Skin epidermis (tissue), 12 donors: ENCODE data around the gene BANP.
"Not testable (repeated sequence)": the region's sequence is repeated elsewhere in the genome, so short reads cannot be mapped to it uniquely, and the experiment has no call there.

Experiments used
- H3K27ac ChIP-seq, 21 experiments: fragments of 200-600 bp; sonication (generic) in 11 of 21; one replicate each; pipeline ENCODE4 v1.5.0; 2020; ENCODE audit warnings: mild to moderate bottlenecking in 3 of 21, inconsistent platforms in 2 of 21, moderate library complexity in 2 of 21
- H3K4me3 ChIP-seq, 7 experiments: fragments of 200-600 bp; sonication (generic) in 2 of 7; one replicate each; pipeline ENCODE4 v1.5.0; 2020; ENCODE audit warnings: inconsistent platforms in 2 of 7, mild to moderate bottlenecking in 2 of 7, moderate library complexity in 1 of 7

BANP gene, protein sequence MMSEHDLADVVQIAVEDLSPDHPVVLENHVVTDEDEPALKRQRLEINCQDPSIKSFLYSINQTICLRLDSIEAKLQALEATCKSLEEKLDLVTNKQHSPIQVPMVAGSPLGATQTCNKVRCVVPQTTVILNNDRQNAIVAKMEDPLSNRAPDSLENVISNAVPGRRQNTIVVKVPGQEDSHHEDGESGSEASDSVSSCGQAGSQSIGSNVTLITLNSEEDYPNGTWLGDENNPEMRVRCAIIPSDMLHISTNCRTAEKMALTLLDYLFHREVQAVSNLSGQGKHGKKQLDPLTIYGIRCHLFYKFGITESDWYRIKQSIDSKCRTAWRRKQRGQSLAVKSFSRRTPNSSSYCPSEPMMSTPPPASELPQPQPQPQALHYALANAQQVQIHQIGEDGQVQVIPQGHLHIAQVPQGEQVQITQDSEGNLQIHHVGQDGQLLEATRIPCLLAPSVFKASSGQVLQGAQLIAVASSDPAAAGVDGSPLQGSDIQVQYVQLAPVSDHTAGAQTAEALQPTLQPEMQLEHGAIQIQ

DNA sequence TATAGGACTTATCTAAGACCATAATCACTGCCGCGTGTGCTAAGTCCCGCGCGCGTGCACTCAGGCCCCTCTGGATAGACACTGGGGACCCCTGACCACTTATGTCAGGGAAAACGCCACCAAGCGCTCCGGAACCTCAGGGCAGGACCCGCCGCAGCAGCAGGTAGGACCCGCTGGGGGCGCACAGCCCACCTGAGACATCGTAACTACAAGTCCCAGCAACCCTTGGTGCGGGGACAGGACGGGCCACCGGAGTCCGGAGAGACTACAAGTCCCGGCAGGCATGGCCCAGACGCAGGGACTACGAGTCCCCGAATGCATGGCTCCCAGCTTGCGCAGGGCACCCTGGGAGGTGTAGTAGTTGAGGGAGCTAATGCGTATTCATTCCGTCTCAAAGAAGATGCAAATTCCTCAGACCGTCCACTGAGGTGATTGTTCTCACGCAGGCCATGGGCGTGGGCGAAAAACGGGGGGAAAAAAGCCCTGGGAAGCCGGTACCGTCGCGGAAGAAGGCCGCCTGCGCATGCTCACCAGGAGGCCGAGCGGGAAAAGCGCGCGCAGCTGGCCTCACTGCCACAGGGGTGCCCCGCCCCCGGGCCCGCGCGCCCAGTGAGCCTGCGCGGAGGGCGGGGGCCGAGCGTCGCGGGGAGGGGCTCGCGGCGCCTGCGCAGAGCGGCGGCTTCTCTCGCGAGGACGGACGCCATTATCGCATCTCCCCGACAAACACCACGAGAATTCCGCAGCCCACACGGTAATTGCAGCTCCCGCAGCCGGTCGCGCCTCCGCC is at the start of gene BANP:
TSS of gene BANP (plus strand) at position 670 of the 787 bp plus-strand sequence. CDS start 23,682 bp downstream, outside the sequence.
- H3K27ac ChIP-seq, result peak within 1 kb of the TSS; percentile 90 to 100 (median 99)
- H3K4me3 ChIP-seq, result peak within 1 kb of the TSS; percentile 55 to 98 (median 88)

DNA sequence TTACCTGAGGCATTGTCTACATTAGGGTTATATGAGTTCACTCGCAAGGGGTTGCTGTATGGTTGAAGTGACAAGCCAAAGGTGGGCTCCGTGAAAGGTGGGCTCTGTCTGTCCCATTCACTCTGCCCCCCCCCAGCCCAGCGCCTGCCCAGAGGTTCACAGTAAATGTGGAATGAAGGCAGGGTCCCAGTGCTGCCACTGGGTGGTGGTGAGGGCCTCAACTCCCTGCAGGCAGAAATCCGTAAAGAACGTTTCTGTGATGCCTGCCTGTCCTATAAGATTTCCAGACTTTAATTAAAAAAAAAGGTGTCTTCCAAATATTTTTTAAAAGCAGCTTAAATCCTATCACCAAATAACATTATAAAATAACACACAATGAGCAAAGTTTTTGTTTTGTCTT is 46.3 kb upstream of the BANP start:
- not testable (repeated sequence) for H3K4me3 ChIP-seq, H3K27ac ChIP-seq

DNA sequence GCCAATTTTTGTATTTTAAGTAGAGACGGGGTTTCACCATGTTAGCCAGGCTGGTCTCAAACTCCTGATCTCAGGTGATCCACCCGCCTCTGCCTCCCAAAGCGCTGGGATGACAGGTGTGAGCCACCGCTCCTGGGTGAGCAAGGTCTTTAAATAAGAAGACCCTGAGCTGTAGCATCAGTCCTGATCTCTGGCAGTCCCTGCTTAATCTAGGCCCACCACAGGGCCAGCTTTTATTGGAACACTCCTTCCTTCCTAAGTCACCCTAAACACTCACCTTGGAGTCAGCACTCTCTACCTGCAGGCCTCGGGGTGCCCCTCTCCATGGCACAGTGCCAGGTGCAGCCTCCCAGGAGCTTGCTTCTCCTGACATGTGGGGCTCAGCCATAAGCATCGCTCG is 45.7 kb upstream of the BANP start:
- H3K4me3 ChIP-seq, result not testable (repeated sequence)

DNA sequence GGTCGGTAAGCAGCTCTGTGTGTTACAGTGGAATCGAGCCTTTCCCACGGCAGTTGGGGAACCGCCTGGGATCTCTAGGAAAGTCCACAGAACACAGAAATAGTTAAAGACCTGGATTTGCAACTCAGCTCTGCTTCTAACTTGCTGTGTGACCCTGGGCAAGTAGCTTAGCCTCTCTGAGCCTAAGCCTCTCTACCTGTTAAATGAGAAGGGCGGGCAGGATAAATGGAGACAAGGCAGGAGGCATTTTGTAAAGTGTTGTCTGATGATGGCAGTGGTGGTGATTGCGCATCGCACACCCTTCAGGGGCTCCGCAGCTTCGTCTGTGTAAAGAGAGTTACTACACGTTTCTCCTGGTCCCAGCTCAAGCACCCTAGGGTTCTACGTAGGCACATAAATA is 43.1 kb upstream of the BANP start:
- not testable (repeated sequence) for H3K4me3 ChIP-seq

More for the DNA sequence above, 45.7 kb upstream of the BANP start:
- H3K27ac ChIP-seq, result not testable (repeated sequence)

DNA sequence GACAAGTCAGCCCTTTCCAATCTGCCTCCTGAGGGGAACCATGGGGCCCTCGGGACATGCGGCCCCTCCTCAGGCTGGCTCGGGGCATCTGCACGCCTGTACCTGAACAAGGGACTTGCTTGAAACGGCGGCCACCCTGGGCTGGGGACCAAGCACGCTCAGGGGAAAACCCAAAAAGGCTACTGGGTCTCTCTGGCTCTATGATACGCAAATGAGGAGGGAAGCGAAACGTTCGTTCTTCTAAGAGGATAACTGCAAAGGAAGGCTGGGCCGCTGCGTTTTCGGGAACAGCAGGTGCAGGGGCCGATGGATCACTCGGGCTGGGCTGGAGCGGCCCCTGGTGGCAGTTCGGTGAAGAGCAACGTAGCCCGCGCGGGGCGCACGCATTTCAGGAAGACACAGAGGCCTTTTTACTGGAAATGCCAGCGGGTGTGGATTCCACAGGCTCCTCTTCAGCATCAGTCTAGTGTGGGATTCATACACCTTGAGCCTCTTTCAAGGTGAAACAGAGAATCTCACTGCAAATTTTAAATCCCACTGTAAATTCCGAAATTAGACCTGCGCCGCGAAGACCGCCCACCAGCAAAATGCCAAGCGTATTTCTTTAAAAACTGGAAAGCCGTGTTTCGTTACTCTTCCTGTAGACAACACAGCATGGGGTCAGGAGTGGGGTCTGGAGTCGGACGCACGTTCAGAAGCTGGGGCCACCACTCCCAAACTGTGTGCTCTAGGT is 41.9 kb upstream of the BANP start:
- not testable (repeated sequence) for H3K27ac ChIP-seq, H3K4me3 ChIP-seq

More for the DNA sequence above, 43.1 kb upstream of the BANP start:
- not testable (repeated sequence) for H3K27ac ChIP-seq

DNA sequence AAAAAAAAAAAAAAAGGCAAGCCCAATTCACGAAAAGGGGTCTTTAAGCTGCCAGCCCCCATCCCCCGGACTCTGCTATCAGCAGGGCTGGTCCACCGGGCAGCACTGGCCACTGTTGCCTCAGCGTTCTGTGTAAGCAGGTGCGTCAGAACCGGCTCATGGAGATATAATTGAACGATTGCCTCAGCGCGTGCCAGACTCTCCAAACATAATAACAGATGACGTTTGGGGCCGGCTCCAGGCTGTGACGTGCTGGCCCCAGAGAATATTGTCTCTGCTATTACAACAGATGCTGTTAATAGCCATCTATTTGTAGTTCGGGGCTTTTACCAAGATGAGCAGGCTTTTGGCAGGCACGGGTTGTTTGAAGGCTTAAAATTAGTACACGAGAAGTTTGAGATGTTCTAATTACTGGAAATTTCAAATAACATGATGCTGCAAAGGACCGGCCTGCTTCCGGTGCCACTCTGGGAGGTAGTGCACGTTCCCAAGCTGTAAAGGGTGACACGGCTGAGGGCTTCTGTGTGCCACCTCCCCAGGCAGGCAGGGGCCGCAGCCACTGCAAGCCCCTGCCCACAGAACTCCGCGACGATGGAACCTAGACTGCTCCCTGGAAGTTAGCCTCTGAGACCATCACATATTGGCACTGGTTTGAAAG is 40.0 kb upstream of the BANP start:
- H3K27ac ChIP-seq, result peak overlapping the region in 1 of 21 experiments; percentile 38
- H3K4me3 ChIP-seq, result not testable (repeated sequence)

DNA sequence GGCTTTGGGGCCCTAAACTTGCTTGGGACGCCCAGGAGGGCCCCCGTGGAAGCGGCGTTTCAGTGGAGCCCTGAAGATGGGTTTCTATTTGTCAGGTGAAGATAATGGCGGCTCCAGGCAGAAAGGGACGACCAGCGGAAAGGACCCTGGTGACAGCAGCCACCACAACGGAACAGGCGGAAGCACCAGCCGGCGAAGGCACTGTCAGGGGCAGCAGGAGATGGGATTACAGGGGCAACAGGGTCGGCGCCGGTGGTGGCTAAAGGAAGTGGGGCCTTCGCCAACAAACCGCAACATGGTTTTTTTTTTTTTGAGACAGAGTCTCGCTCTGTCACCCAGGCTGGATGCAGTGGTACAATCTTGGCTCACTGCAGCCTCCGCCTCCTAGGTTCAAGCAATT is 38.5 kb upstream of the BANP start:
- H3K27ac ChIP-seq, H3K4me3 ChIP-seq: not testable (repeated sequence)

DNA sequence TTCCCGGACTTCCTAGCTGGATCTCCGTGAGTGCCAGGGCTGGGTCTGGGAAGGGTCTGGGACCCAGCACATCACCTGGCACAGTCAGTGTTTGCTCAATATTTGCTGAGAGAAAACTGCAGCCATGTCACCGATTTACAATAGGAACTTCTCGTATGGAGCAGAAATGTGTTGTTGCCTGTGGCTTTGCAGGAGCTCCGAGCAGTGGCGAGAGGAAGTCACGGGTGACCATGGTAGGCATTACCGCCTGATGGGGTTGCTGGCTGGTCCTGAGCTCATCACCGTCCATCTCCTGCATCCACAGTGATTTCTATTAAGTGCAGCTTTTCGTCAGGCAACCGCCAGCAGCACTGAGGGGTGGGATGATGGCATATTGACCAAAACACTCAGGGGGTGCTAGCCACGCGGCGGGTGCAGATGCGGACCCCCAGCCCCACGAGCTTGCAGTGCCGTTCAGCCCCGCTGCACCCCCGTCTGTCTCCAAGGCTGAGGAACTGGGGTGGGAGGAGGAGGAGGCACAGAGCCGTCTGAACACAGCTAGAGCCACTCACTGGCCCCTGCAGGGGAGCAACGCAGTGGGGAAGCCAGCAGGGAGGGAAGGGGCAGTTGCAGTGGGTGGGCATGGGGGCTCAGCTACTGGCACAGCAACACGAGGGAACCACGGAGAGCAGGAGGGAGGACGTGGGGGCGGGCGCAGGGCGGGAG is 37.1 kb upstream of the BANP start:
- not testable (repeated sequence) for H3K4me3 ChIP-seq, H3K27ac ChIP-seq

DNA sequence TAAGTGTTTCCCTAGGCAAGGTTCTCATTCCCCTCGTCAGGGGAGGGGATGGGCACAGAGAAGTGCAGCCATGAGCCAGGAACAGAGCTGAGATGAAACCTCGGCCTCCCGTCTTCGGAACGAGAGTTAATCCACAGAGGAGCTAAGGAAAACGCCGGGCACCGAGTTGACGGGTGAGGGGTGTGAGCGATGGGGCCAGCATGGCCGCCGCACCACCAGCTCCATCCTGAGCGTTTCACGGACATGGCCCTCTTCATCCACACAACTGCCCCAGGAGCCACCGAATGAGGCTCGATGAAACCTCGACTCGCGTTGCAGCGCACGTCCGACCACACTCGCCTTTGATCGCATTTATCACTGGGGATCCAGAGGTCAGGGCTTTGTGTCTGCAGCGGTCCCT is 36.4 kb upstream of the BANP start:
- no peak overlapping the region for H3K4me3 ChIP-seq
- no peak overlapping the region for H3K27ac ChIP-seq

DNA sequence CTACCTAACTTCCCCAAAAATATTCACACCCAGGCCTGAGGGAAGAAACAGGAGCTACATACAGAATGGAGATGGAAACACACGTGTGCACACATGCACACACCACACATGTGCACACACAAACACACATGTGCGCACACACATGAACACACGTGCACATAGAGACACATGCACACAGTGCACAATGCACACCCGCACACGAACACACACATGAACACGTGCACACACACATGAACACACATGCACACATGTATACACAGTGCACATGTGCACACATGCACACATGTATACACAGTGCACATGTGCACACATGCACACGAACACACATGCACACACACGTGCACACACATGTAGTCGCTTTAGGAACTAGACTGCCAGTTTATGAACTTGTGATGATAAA is 33.7 kb upstream of the BANP start:
- peak overlapping the region in 1 of 21 experiments; percentile 71 for H3K27ac ChIP-seq

DNA sequence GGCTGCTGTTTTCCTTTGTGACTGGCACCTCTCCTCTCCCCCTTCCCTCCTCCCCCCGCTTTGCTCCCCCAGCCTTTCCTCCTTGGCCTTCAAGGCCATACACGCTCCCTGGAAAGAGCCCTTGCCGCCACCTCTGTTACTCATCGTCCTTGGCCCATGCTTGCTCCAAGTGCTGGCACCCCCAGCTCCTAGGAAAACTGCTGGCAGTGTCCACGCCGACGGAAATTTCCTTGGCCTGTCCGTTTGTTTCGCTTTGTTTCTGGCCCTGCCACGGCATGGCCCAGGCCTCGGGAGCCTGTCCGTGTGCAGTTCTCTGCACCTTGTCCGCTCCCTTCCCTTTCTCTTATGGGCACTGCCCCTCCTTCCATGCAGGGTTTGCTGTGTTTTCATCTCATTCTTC is 32.9 kb upstream of the BANP start:
- Histone ChIP-seq H3K27ac (peak overlapping the region in 12 of 21 experiments; percentile 5 to 81 (median 45)), H3K4me3 (no peak overlapping the region)

More for the DNA sequence above, 33.7 kb upstream of the BANP start:
- H3K4me3 ChIP-seq, result no peak overlapping the region

DNA sequence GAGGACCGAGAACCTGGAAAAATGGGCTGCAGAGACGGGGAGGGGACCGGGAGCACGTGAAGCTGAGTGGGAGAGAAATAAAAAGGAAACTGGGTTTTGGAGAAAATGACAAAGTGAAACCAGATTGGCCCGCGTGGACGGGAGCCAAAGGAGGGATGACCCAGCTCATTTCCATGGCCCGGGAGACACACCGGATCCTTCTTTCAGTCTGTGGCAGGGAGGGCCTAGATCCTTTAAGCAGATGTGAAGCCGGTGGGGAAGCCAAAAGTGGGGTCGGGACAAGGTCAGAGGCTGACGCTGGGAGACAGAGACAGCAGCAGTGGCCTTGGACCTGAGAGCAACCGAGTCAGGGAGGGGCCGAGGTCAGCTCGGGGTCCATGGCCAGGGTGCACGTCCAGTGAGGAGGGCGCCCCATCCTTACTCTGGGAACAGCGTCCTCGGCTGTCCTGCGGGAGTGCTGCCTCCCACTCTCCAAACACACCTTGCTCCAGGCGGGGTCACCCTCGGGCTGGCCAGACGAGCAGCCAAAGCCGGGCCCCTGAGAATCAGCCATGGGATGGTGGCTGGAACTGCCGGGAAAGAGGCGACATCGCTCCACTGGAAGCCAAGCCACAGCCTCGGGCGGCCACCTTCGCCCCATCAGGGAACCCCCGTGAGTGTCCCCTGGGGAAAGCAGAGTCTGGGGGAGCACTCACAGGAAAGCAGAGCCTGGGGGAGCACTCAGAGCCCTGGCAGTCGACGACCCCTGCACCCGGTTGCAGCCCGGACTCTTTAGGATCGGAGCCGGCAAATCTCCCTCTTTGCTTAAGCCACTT is 32.2 kb upstream of the BANP start:
- peak overlapping the region in 9 of 21 experiments; percentile 20 to 81 (median 40) for H3K27ac ChIP-seq
- no peak overlapping the region for H3K4me3 ChIP-seq

DNA sequence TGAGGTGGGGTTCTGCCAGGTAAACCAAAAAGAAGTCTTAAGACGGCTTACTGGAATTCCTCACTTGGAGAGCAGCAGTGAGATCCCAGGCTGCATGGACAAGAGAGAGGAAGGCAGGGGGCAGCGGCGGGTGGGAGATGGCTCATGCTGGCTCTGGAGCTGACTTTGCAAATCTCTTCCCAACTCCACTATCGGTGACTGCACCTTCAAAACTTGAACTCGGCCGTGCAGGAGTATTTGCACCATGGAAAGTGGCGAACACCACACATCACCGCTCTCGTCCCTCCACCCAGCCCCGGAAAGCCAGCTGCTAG is 31.6 kb upstream of the BANP start:
- H3K27ac ChIP-seq, result peak overlapping the region in 1 of 21 experiments; percentile 12
- no peak overlapping the region for H3K4me3 ChIP-seq

DNA sequence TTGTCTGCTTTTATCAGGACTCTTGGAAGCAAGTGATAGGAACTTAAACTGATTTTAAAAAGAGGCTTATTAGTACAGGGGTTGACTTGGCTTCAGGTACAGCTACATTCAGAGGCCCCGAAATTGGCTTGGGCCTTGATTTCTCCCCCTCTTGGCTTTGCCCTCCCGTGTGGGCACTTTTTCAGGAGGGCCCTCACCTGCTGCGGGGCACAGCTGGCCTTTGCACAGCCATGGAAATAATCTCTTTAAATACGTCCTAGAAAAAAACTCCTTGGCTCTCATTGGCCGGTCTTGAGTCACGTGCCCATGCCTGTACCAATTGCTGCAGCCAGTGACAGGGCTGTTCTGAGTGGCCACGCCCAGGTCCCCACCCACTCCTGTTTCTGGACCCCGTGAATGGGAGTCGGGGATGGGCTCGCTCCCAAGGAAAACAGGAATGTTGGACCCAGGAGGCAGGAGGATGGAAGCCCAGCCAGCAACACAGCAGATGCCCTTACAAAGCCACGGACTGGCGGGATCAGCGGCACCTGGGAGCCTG is 29.9 kb upstream of the BANP start:
- H3K27ac ChIP-seq, result no peak overlapping the region

DNA sequence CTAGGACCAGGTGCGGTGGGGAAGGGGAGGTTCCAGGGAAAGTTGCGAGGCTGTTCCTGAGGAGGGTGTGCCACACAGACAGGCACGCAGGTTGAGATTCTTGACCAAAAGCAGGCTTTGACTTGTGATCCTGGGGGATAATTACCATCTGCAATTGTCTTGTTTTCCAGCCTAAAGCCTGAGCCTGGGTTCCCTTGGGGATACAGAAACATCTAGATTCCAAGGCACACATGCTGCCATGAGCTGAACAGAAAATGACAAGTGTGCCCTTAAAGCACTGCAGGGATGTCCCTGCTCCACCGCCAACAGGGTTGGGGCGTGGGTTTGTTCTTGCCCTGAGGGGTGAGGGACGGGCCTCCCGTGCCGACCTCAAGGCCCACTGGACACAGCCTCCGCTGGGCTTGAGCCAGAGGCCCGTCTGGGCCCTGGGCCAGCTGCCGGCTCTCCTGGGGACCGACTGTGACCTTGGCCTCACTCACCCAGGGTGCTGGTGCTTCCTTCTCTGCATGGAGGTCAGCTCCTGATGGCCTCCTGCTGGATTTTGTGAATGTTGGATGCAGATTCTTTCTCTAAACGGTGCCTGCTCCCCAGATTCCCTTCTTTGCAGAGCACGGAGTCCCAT is 28.9 kb upstream of the BANP start:
- no peak overlapping the region for H3K27ac ChIP-seq

More for the DNA sequence above, 29.9 kb upstream of the BANP start:
- H3K4me3 ChIP-seq, result no peak overlapping the region

DNA sequence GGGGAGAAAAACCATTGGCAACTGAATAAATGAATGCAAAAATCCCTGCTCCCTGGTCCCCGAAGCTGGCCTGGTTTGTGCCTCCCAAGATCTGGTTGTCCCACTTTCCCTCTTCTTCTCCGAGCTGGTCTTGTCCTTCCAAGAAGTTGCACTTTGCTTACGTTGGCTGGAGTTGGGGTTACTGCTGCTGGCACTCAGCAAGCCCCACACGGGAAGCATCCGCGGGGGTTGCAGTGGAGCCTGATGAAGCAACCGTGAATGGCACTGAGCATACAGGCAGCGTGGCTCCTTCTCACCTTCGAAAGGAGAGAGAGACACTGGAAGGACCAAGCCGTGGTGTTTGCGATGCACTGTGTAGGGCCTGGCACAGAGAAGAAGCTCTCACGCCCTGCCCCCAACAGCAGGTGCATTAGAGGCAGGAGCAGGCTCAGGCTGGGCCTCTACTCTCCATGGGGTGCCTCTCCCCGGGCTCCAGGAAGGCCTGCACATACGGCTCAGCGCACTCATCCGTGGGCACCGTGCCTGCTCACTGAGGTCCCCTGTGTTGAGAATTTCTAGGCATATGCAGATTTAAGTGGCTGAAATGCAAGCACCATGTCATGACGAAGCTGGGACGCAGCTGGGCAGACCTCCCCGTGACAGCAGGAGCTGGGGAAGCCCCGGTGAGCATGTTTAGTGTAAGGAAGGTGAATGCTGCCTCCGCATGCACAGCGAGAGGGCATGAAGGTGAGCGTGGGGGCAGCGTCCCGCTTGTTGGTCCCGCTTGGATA is 27.0 kb upstream of the BANP start:
- H3K27ac ChIP-seq, result no peak overlapping the region
- H3K4me3 ChIP-seq, result no peak overlapping the region

More for the DNA sequence above, 28.9 kb upstream of the BANP start:
- H3K4me3 ChIP-seq, result no peak overlapping the region
